B cell (primary cell): Measurements from ENCODE around the gene FLNB. TPM values are rescaled to one million over a fixed set of nuclear protein-coding genes. Genes with fewer than 3 reads are reported as not detected.

ENCODE experiments used
- ATAC-seq: fragments of 200-7000 bp; cut with Tn5 transposase; one replicate; pipeline ENCODE4 v1.10.0; 2021; ENCODE audit warnings: low read depth, mild to moderate bottlenecking, moderate number of reproducible peaks, moderate library complexity
- CTCF ChIA-PET: fragments of 350-600 bp; sonication (Branson Sonifier 250); formaldehyde crosslinking; loops from one replicate; lab custom pipeline; 2021; ENCODE audit warnings: antibody characterized with exemption, inconsistent platforms; lab: Charles Lee
- POLR2A ChIA-PET: fragments of 350-600 bp; sonication (Branson Sonifier 250); formaldehyde crosslinking; loops from one replicate; lab custom pipeline; 2021; ENCODE audit warnings: antibody characterized with exemption; lab: Charles Lee
- DNase-seq: peaks from one replicate; pipeline ENCODE4 v3.0.0; 2013
- H2AFZ ChIP-seq: 2 replicates; pipeline ENCODE4 v1.6.1; 2012; ENCODE audit warnings: mild to moderate bottlenecking, low read depth, low read length; ENCODE audit not compliant: insufficient read depth, poor library complexity, severe bottlenecking
- H3K27ac ChIP-seq, 2 donors: 1 replicate in 1 of 2; 2 replicates in 1 of 2; pipeline ENCODE4 v1.5.1; 2012 to 2013; ENCODE audit warnings: low read length in 2 of 2, mild to moderate bottlenecking in 2 of 2, moderate library complexity in 1 of 2
- H3K27me3 ChIP-seq, 4 experiments: fragments of 200-600 bp in 1 of 4; sonication (generic) in 1 of 4; replicated peaks in 1 of 4; 1 replicate in 2 of 4; 2 replicates in 2 of 4; pipeline versions ENCODE4 v1.6.1 to v1.7.0; 2013 to 2016; ENCODE audit warnings: low read length in 3 of 4, mild to moderate bottlenecking in 2 of 4, mixed read lengths in 1 of 4, moderate library complexity in 1 of 4; ENCODE audit not compliant: insufficient read depth in 4 of 4, control insufficient read depth in 3 of 4; ENCODE audit errors: control extremely low read depth in 1 of 4
- H3K36me3 ChIP-seq, 2 experiments: replicated peaks in 1 of 2; 1 replicate in 1 of 2; 2 replicates in 1 of 2; pipeline versions ENCODE4 v1.6.1 to v1.7.1; 2013; ENCODE audit warnings: low read length in 1 of 2; ENCODE audit not compliant: insufficient read depth in 2 of 2, control insufficient read depth in 1 of 2; ENCODE audit errors: control extremely low read depth in 1 of 2, extremely low read depth in 1 of 2
- H3K4me1 ChIP-seq, 2 donors: fragments of 200-600 bp in 1 of 2; sonication (generic) in 1 of 2; 1 replicate in 1 of 2; 2 replicates in 1 of 2; pipeline versions ENCODE4 v1.5.1 to v1.6.1; 2013 to 2017; ENCODE audit warnings: low read length in 2 of 2; ENCODE audit not compliant: control insufficient read depth in 2 of 2, insufficient read depth in 2 of 2
- H3K4me2 ChIP-seq: replicated peaks from 2 replicates; pipeline ENCODE3; 2012; ENCODE audit warnings: mild to moderate bottlenecking, low read depth, low read length; ENCODE audit not compliant: poor library complexity, severe bottlenecking
- H3K4me3 ChIP-seq, 5 experiments: fragments of 200-600 bp in 1 of 5; sonication (generic) in 1 of 5; 1 replicate in 3 of 5; 2 replicates in 2 of 5; pipeline versions ENCODE4 v1.5.1 to v1.7.0; 2011 to 2016; ENCODE audit warnings: low read length in 4 of 5, mild to moderate bottlenecking in 4 of 5, low read depth in 2 of 5, control low read depth in 1 of 5, moderate library complexity in 1 of 5; ENCODE audit not compliant: insufficient read depth in 1 of 5; ENCODE audit errors: control extremely low read depth in 1 of 5, extremely low read depth in 1 of 5
- H3K79me2 ChIP-seq: fragments of 200-600 bp; sonication (generic); one replicate; pipeline ENCODE4 v1.6.0; 2016; ENCODE audit warnings: low read length; ENCODE audit not compliant: control insufficient read depth, insufficient read depth
- H3K9ac ChIP-seq: fragments of 200-600 bp; sonication (generic); 2 replicates; pipeline ENCODE4 v1.6.1; 2017; ENCODE audit warnings: mild to moderate bottlenecking, low read length, moderate library complexity
- H3K9me3 ChIP-seq, 3 donors: one replicate each; pipeline versions ENCODE4 v1.6.1 to v1.7.1; 2013; ENCODE audit warnings: low read length in 2 of 3; ENCODE audit not compliant: control insufficient read depth in 2 of 3, insufficient read depth in 1 of 3; ENCODE audit errors: control extremely low read depth in 1 of 3
- H4K20me1 ChIP-seq: 2 replicates; pipeline ENCODE4 v1.6.0; 2012; ENCODE audit warnings: mild to moderate bottlenecking, low read length; ENCODE audit not compliant: insufficient read depth, control insufficient read depth, poor library complexity, severe bottlenecking
- H3K27ac Mint-ChIP-seq: one replicate; pipeline ENCODE4 v1.8.0; 2021; ENCODE audit warnings: mixed read lengths
- H3K27me3 Mint-ChIP-seq: one replicate; pipeline ENCODE4 v1.8.0; 2021; ENCODE audit warnings: mixed read lengths
- H3K4me1 Mint-ChIP-seq: one replicate; pipeline ENCODE4 v1.8.0; 2021; ENCODE audit warnings: mixed read lengths
- H3K4me3 Mint-ChIP-seq: one replicate; pipeline ENCODE4 v1.8.0; 2021; ENCODE audit warnings: mixed read lengths
- H3K9me3 Mint-ChIP-seq: one replicate; pipeline ENCODE4 v1.8.0; 2022; ENCODE audit warnings: mixed read lengths; ENCODE audit not compliant: insufficient read depth
- CTCF ChIP-seq: fragments of 200-600 bp; IDR thresholded peaks from one replicate; pipeline ENCODE4 v1.8.0; 2022; ENCODE audit warnings: antibody characterized with exemption, mild to moderate bottlenecking
- EZH2 ChIP-seq: IDR thresholded peaks from 2 replicates; pipeline ENCODE4 v1.6.1; 2012; ENCODE audit warnings: borderline replicate concordance, low read depth, mild to moderate bottlenecking, moderate library complexity, low read length; ENCODE audit not compliant: insufficient read depth, poor library complexity, severe bottlenecking
- WGBS: methylation state at CpG from one replicate; pipeline ENCODE4 v1.1.5; 2013; ENCODE audit warnings: missing lambda C conversion rate; ENCODE audit not compliant: insufficient coverage; 5-methylcytosine and 5-hydroxymethylcytosine counted together
- intact Hi-C: fragments of 100-400 bp; cut with micrococcal nuclease; formaldehyde crosslinking; loops from one replicate; pipeline ENCODE4 v1.10.0; 2022
- polyA plus RNA-seq: library from polyadenylated mRNA; depleted of rRNA; stranded (reverse); fragments of >200 nt; gene quantifications from 2 replicates; pipeline ENCODE4 v1.2.3, GENCODE V29; 2012
- total RNA-seq, 2 donors: library from RNA; stranded (reverse); fragments of 120-200 nt in 1 of 2; gene quantifications; 1 replicate in 1 of 2; 2 replicates in 1 of 2; pipeline versions ENCODE4 v1.2.3 to v1.2.4, GENCODE V29; 2013 to 2022

Gene FLNB
- total and polyA plus RNA-seq, 2 donors (not counting 1 experiment from before 2014, with no cell fraction given), result 25.5 to 28.3 TPM

GRCh38 chr3:58028902-58029301 lies 20.7 kb downstream of the FLNB start:
- Histone ChIP-seq H4K20me1 (peaks cover 18% of the 10 kb centered on the region), H2AFZ (no peak overlapping the region), H3K36me3 (no peaks in the 10 kb centered on the region), H3K4me2 (no peak overlapping the region), H3K27ac (no peak overlapping the region), H3K4me3 (no peak overlapping the region), H3K79me2 (peaks cover 52% of the 10 kb centered on the region), H3K9ac (no peak overlapping the region), H3K4me1 (no peaks in the 10 kb centered on the region), H3K27me3 (no peaks in the 10 kb centered on the region), H3K9me3 (no peaks in the 10 kb centered on the region)
- ATAC-seq, result no peak
- Mint-ChIP-seq H3K4me1 (peaks cover 9% of the 10 kb centered on the region), H3K9me3 (no peaks in the 10 kb centered on the region), H3K4me3 (no peak overlapping the region), H3K27ac (no peak overlapping the region), H3K27me3 (no peaks in the 10 kb centered on the region)
- intact Hi-C loops, result no loop called here
- ChIA-PET CTCF (no interaction called here), POLR2A (no interaction called here)
- WGBS, result 100% methylated on average over 1 of the region's 1 CpG
- TF ChIP-seq CTCF, result no peak
- TF ChIP-seq EZH2, result no peak
- DNase-seq, result no peak

GRCh38 chr3:58029842-58030584 lies 21.8 kb downstream of the FLNB start:
- Histone ChIP-seq H3K9ac (no peak overlapping the region), H3K4me1 (peaks cover 8% of the 10 kb centered on the region in 2 donors), H3K79me2 (peaks cover 41% of the 10 kb centered on the region), H3K9me3 (no peaks in the 10 kb centered on the region), H3K27ac (no peak overlapping the region), H3K36me3 (no peaks in the 10 kb centered on the region), H3K4me3 (no peak overlapping the region), H2AFZ (no peak overlapping the region), H3K4me2 (no peak overlapping the region), H3K27me3 (no peaks in the 10 kb centered on the region), H4K20me1 (peaks cover 10% of the 10 kb centered on the region)
- H3K9me3 Mint-ChIP-seq, result no peaks in the 10 kb centered on the region
- no peak overlapping the region for H3K27ac Mint-ChIP-seq
- DNase-seq (no peak), ATAC-seq (no peak)
- ChIA-PET CTCF (interaction anchor here (0.8 kb wide), 1 partner anchor 10 kb away, joined by 4 read pairs; no protein-coding TSS in a partner anchor), POLR2A (no interaction called here)
- no peak for TF ChIP-seq CTCF
- no peak for TF ChIP-seq EZH2
- 100% methylated on average over 3 of the region's 5 CpGs for WGBS
- no peak overlapping the region for H3K4me3 Mint-ChIP-seq
- intact Hi-C loops, result no loop called here
- H3K4me1 Mint-ChIP-seq, result peaks cover 16% of the 10 kb centered on the region
- no peaks in the 10 kb centered on the region for H3K27me3 Mint-ChIP-seq
